IMR-90 (cell line): Measurements from ENCODE around the gene MDM4. TPM values are rescaled to one million over a fixed set of nuclear protein-coding genes. Genes with fewer than 3 reads are reported as not detected.

Experiments used
- ATAC-seq: fragments of 200-7000 bp; cut with Tn5 transposase; 2 replicates; pipeline ENCODE4 v1.9.1; 2020; ENCODE audit warnings: low read depth, mild to moderate bottlenecking, moderate library complexity
- BruUV-seq: library from RNA; stranded (reverse); fragments of 400-500 nt; replicated peaks from 2 replicates; lab custom pipeline; 2021; lab: Mats Ljungman, UMichigan
- CTCF ChIA-PET: fragments of 300-600 bp; formaldehyde crosslinking; extraction: SDS; loops from one replicate; lab custom pipeline; 2021; ENCODE audit warnings: antibody characterized with exemption; lab: Yijun Ruan, JAX
- POLR2A ChIA-PET: fragments of 300-600 bp; sonication (Branson Sonifier 250); formaldehyde crosslinking; loops from one replicate; lab custom pipeline; 2022; ENCODE audit warnings: antibody characterized with exemption; ENCODE audit not compliant: unreplicated experiment; lab: Charles Lee
- DNase-seq: peaks from one replicate; pipeline ENCODE4 v3.0.0; 2013
- H2AFZ ChIP-seq: replicated peaks from 2 replicates; pipeline ENCODE3; 2013; ENCODE audit warnings: low read length, mild to moderate bottlenecking; ENCODE audit not compliant: poor library complexity
- H2AK5ac ChIP-seq: 2 replicates; pipeline ENCODE4 v1.6.1; 2013; ENCODE audit warnings: low read depth, low read length, inconsistent platforms
- H2AK9ac ChIP-seq: replicated peaks from 2 replicates; pipeline ENCODE3; 2013; ENCODE audit warnings: mild to moderate bottlenecking, low read depth, low read length, moderate library complexity; ENCODE audit not compliant: poor library complexity
- H2BK120ac ChIP-seq: 2 replicates; pipeline ENCODE4 v1.6.1; 2013; ENCODE audit warnings: low read depth, low read length, inconsistent platforms
- H2BK15ac ChIP-seq: 3 replicates; pipeline ENCODE4 v1.6.1; 2013; ENCODE audit warnings: low read depth, low read length, inconsistent platforms
- H2BK20ac ChIP-seq: 2 replicates; pipeline ENCODE4 v1.6.1; 2013; ENCODE audit warnings: low read depth, mild to moderate bottlenecking, inconsistent platforms, low read length, moderate library complexity
- H2BK5ac ChIP-seq: 2 replicates; pipeline ENCODE4 v1.6.1; 2013; ENCODE audit warnings: mild to moderate bottlenecking, low read depth, low read length, inconsistent platforms; ENCODE audit not compliant: poor library complexity, severe bottlenecking
- H3K14ac ChIP-seq: replicated peaks from 2 replicates; pipeline ENCODE4 v1.6.1; 2013; ENCODE audit warnings: low read depth, low read length, inconsistent platforms
- H3K18ac ChIP-seq: 2 replicates; pipeline ENCODE4 v1.6.1; 2013; ENCODE audit warnings: low read depth, low read length, control low read depth
- H3K23ac ChIP-seq: 2 replicates; pipeline ENCODE4 v1.6.1; 2013; ENCODE audit warnings: low read depth, low read length, inconsistent platforms
- H3K27ac ChIP-seq: 2 replicates; pipeline ENCODE4 v1.5.1; 2013; ENCODE audit warnings: mild to moderate bottlenecking, control low read depth, low read length; ENCODE audit not compliant: insufficient read depth
- H3K27me3 ChIP-seq: 2 replicates; pipeline ENCODE4 v1.6.1; 2013; ENCODE audit warnings: low read length; ENCODE audit not compliant: control insufficient read depth, insufficient read depth
- H3K36me3 ChIP-seq: 2 replicates; pipeline ENCODE4 v1.6.1; 2013; ENCODE audit warnings: low read length, mixed read lengths; ENCODE audit not compliant: control insufficient read depth, insufficient read depth
- H3K4ac ChIP-seq: 2 replicates; pipeline ENCODE4 v1.6.1; 2013; ENCODE audit warnings: low read depth, low read length, inconsistent platforms
- H3K4me1 ChIP-seq: 2 replicates; pipeline ENCODE4 v1.6.1; 2013; ENCODE audit warnings: low read length, mixed read lengths; ENCODE audit not compliant: control insufficient read depth, insufficient read depth
- H3K4me2 ChIP-seq: 2 replicates; pipeline ENCODE4 v1.6.1; 2013; ENCODE audit warnings: low read depth, mild to moderate bottlenecking, control low read depth, low read length, moderate library complexity
- H3K4me3 ChIP-seq: 2 replicates; pipeline ENCODE4 v1.5.1; 2013; ENCODE audit warnings: low read depth, mild to moderate bottlenecking, control low read depth, low read length, moderate library complexity; ENCODE audit not compliant: insufficient read depth
- H3K56ac ChIP-seq: 2 replicates; pipeline ENCODE4 v1.6.1; 2013; ENCODE audit warnings: low read length, inconsistent platforms; ENCODE audit not compliant: insufficient read depth; ENCODE audit errors: extremely low read depth
- H3K79me1 ChIP-seq, 2 experiments: 2 replicates each; pipeline ENCODE4 v1.6.1; 2013; ENCODE audit warnings: low read length in 2 of 2, inconsistent platforms in 1 of 2, low read depth in 1 of 2
- H3K9ac ChIP-seq: 2 replicates; pipeline ENCODE4 v1.6.1; 2013; ENCODE audit warnings: low read depth, low read length, control low read depth
- H3K9me1 ChIP-seq: 2 replicates; pipeline ENCODE4 v1.6.1; 2013; ENCODE audit warnings: low read length, inconsistent platforms; ENCODE audit not compliant: insufficient read depth
- H3K9me3 ChIP-seq: 2 replicates; pipeline ENCODE4 v1.6.1; 2013; ENCODE audit warnings: low read length; ENCODE audit not compliant: control insufficient read depth, insufficient read depth
- H4K20me1 ChIP-seq: 2 replicates; pipeline ENCODE4 v1.6.1; 2013; ENCODE audit warnings: low read length, inconsistent platforms; ENCODE audit not compliant: insufficient read depth
- H4K5ac ChIP-seq: 2 replicates; pipeline ENCODE4 v1.6.1; 2013; ENCODE audit warnings: mild to moderate bottlenecking, low read depth, low read length, control low read depth
- H4K8ac ChIP-seq, 2 experiments: 2 replicates each; pipeline ENCODE4 v1.6.1; 2013; ENCODE audit warnings: low read depth in 2 of 2, low read length in 2 of 2, control low read depth in 1 of 2, inconsistent platforms in 1 of 2
- H4K91ac ChIP-seq: 2 replicates; pipeline ENCODE4 v1.6.1; 2013; ENCODE audit warnings: low read depth, low read length, inconsistent platforms; ENCODE audit not compliant: insufficient read depth
- BHLHE40 ChIP-seq: fragments of 150-350 bp; IDR thresholded peaks from 2 replicates; pipeline ENCODE4 v1.6.1; 2016; ENCODE audit warnings: mild to moderate bottlenecking, low read depth, low read length
- CEBPB ChIP-seq: IDR thresholded peaks from 2 replicates; pipeline ENCODE4 v1.6.1; 2012; ENCODE audit warnings: low read depth, low read length, improper control_type of control experiment
- CHD1 ChIP-seq: IDR thresholded peaks from 2 replicates; pipeline ENCODE4 v1.6.1; 2012; ENCODE audit warnings: low read depth, low read length, improper control_type of control experiment
- FOS ChIP-seq: fragments of 150-350 bp; IDR thresholded peaks from 2 replicates; pipeline ENCODE4 v1.6.1; 2016; ENCODE audit warnings: low read depth, low read length
- MAFK ChIP-seq: IDR thresholded peaks from 2 replicates; pipeline ENCODE4 v1.6.1; 2012; ENCODE audit warnings: low read depth, low read length, improper control_type of control experiment
- MAZ ChIP-seq: IDR thresholded peaks from 2 replicates; pipeline ENCODE4 v1.6.1; 2012; ENCODE audit warnings: low read depth, mild to moderate bottlenecking, low read length, improper control_type of control experiment, moderate library complexity, borderline replicate concordance
- NFE2L2 ChIP-seq: fragments of 150-350 bp; IDR thresholded peaks from 2 replicates; pipeline ENCODE4 v1.6.1; 2016; ENCODE audit warnings: low read depth, mild to moderate bottlenecking, low read length
- POLR2A ChIP-seq: IDR thresholded peaks from 2 replicates; pipeline ENCODE4 v1.6.1; 2012; ENCODE audit warnings: mild to moderate bottlenecking, low read depth, low read length
- RAD21 ChIP-seq: IDR thresholded peaks from 2 replicates; pipeline ENCODE4 v1.6.1; 2012; ENCODE audit warnings: low read length, improper control_type of control experiment
- RCOR1 ChIP-seq: IDR thresholded peaks from 2 replicates; pipeline ENCODE4 v1.6.1; 2012; ENCODE audit warnings: mild to moderate bottlenecking, low read length, improper control_type of control experiment; ENCODE audit not compliant: insufficient replicate concordance
- RFX5 ChIP-seq: IDR thresholded peaks from 2 replicates; pipeline ENCODE4 v1.8.0; 2012; ENCODE audit warnings: low read depth, mild to moderate bottlenecking, low read length, moderate library complexity
- SMC3 ChIP-seq: fragments of 150-350 bp; IDR thresholded peaks from 2 replicates; pipeline ENCODE4 v1.6.1; 2016; ENCODE audit warnings: low read depth, mild to moderate bottlenecking, antibody characterized with exemption, low read length, moderate library complexity
- WGBS, 2 experiments: methylation state at CpG; one replicate each; pipeline versions ENCODE4 v1.1.5 to v1.1.7; 2013; ENCODE audit warnings: missing lambda C conversion rate in 2 of 2; ENCODE audit not compliant: insufficient read length in 1 of 2; ENCODE audit errors: extremely low coverage in 2 of 2; 5-methylcytosine and 5-hydroxymethylcytosine counted together
- dilution Hi-C: fragments of 300-500 bp; cut with HindIII; formaldehyde crosslinking; loops from one replicate; pipeline ENCODE4 v1.14.3; 2018; ENCODE audit warnings: low sequenced_read_pairs; ENCODE audit not compliant: unreplicated experiment
- in situ Hi-C: fragments of 300-500 bp; cut with MboI; formaldehyde crosslinking; loops from 3 replicates; pipeline ENCODE4 v1.14.3; 2019; ENCODE audit warnings: low sequenced_read_pairs, inconsistent platforms, mixed read lengths
- intact Hi-C: fragments of 100-400 bp; cut with micrococcal nuclease; formaldehyde crosslinking; loops from 2 replicates; pipeline ENCODE4 v1.10.0; 2022
- polyA plus RNA-seq, 3 experiments: library from polyadenylated mRNA; depleted of rRNA; stranded (reverse); fragments of >200 nt; gene quantifications; 2 replicates each; pipeline ENCODE4 v1.2.3, GENCODE V29; 2012; ENCODE audit warnings: low replicate concordance in 1 of 3
- total RNA-seq: library from RNA; depleted of rRNA; stranded (reverse); fragments of >200 nt; gene quantifications from 2 replicates; pipeline ENCODE4 v1.2.3, GENCODE V29; 2012
- TF ChIP-seq, protein P1 (sequence below): conservative IDR thresholded peaks from 2 replicates; pipeline ENCODE4 v1.5.1; 2012; ENCODE audit warnings: mild to moderate bottlenecking, low read depth, low read length, improper control_type of control experiment
- TF ChIP-seq, protein P2 (sequence below): fragments of 150-350 bp; IDR thresholded peaks from 2 replicates; pipeline ENCODE4 v1.6.1; 2017; ENCODE audit warnings: mild to moderate bottlenecking, antibody characterized with exemption, low read length, low read depth
- TF ChIP-seq, protein P3 (sequence below): fragments of 150-350 bp; IDR thresholded peaks from 2 replicates; pipeline ENCODE4 v1.6.1; 2016; ENCODE audit warnings: low read depth, mild to moderate bottlenecking, low read length, moderate library complexity, borderline replicate concordance

MDM4 gene
- total and polyA plus RNA-seq, 2 of the 4 experiments (the other 2 are of a cell fraction), result 7.4 to 20.1 TPM

DNA sequence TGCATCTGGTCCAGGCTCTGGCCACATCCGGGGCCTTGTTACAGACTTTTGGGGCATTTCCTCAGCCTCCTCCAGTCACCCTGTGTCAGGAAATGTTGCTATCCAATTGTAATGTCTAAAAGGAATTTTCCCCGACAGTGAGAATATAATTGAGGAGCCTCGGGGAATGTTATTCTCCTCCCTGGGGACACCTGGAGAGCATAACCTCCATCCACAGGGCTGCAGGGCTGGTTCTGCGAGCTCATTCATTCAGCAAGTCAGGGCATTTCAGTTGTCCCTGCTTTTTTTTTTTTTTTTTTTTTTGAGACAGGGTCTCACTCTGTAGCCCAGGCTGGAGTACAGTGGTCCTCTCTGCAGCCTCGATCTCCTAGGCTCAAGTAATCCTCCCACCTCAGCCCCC lies 72.6 kb downstream of the MDM4 start:
- Histone ChIP-seq H3K9me3 (no peaks in the 10 kb centered on the region), H2BK15ac (no peak overlapping the region), H2BK120ac (no peak overlapping the region), H3K18ac (no peak overlapping the region), H3K14ac (no peak overlapping the region), H3K4me2 (no peak overlapping the region), H3K4ac (peak overlapping the region; percentile 45; the same call in 1 of the 2 replicates), H3K56ac (no peak overlapping the region), H2BK5ac (no peak overlapping the region), H3K9me1 (peaks cover 11% of the 10 kb centered on the region; the same call in 1 of the 2 replicates), H4K20me1 (no peaks in the 10 kb centered on the region), H4K91ac (no peak overlapping the region), H3K23ac (no peak overlapping the region), H3K79me1 (no peaks in the 10 kb centered on the region), H2BK20ac (no peak overlapping the region), H2AK9ac (no peak overlapping the region), H4K5ac (no peak overlapping the region), H3K9ac (no peak overlapping the region), H2AK5ac (no peak overlapping the region; the same call in 1 of the 2 replicates), H2AFZ (no peak overlapping the region), H3K4me3 (no peak overlapping the region), H3K4me1 (peaks cover 11% of the 10 kb centered on the region), H3K27me3 (peaks cover 2% of the 10 kb centered on the region; the same call in 1 of the 2 replicates), H4K8ac (0 out of 4 replicates have a peak overlapping the region, but pooled peaks of 1 of the 2 experiments have one; percentile 19), H3K27ac (no peak overlapping the region), H3K36me3 (no peaks in the 10 kb centered on the region)
- BruUV-seq, result no TSS peak
- TF ChIP-seq POLR2A (no peak), MAFK (no peak), BHLHE40 (no peak), CHD1 (no peak), FOS (no peak), SMC3 (no peak), RAD21 (no peak), NFE2L2 (no peak), RCOR1 (no peak), MAZ (no peak), RFX5 (no peak), CEBPB (no peak)
- TF ChIP-seq, protein P1, sequence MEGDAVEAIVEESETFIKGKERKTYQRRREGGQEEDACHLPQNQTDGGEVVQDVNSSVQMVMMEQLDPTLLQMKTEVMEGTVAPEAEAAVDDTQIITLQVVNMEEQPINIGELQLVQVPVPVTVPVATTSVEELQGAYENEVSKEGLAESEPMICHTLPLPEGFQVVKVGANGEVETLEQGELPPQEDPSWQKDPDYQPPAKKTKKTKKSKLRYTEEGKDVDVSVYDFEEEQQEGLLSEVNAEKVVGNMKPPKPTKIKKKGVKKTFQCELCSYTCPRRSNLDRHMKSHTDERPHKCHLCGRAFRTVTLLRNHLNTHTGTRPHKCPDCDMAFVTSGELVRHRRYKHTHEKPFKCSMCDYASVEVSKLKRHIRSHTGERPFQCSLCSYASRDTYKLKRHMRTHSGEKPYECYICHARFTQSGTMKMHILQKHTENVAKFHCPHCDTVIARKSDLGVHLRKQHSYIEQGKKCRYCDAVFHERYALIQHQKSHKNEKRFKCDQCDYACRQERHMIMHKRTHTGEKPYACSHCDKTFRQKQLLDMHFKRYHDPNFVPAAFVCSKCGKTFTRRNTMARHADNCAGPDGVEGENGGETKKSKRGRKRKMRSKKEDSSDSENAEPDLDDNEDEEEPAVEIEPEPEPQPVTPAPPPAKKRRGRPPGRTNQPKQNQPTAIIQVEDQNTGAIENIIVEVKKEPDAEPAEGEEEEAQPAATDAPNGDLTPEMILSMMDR, result no peak
- TF ChIP-seq, protein P2, sequence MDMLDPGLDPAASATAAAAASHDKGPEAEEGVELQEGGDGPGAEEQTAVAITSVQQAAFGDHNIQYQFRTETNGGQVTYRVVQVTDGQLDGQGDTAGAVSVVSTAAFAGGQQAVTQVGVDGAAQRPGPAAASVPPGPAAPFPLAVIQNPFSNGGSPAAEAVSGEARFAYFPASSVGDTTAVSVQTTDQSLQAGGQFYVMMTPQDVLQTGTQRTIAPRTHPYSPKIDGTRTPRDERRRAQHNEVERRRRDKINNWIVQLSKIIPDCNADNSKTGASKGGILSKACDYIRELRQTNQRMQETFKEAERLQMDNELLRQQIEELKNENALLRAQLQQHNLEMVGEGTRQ, result no peak
- TF ChIP-seq, protein P3, sequence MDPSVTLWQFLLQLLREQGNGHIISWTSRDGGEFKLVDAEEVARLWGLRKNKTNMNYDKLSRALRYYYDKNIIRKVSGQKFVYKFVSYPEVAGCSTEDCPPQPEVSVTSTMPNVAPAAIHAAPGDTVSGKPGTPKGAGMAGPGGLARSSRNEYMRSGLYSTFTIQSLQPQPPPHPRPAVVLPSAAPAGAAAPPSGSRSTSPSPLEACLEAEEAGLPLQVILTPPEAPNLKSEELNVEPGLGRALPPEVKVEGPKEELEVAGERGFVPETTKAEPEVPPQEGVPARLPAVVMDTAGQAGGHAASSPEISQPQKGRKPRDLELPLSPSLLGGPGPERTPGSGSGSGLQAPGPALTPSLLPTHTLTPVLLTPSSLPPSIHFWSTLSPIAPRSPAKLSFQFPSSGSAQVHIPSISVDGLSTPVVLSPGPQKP, result no peak
- CTCF ChIA-PET, result no interaction called here
- no peak for DNase-seq
- dilution Hi-C loops, result no loop called here
- no peak for ATAC-seq
- intact Hi-C loops, result no loop called here
- in situ Hi-C loops, result no loop called here
- no CpG with 5 or more reads among the region's 5 CpGs for WGBS, 2 experiments
- POLR2A ChIA-PET, result interaction anchor here (0.6 kb wide), 1 partner anchor 41 kb away, joined by 26 read pairs; no protein-coding TSS in a partner anchor
